ENCODE measurements around the gene KLHDC10.

Gene KLHDC10

DNA sequence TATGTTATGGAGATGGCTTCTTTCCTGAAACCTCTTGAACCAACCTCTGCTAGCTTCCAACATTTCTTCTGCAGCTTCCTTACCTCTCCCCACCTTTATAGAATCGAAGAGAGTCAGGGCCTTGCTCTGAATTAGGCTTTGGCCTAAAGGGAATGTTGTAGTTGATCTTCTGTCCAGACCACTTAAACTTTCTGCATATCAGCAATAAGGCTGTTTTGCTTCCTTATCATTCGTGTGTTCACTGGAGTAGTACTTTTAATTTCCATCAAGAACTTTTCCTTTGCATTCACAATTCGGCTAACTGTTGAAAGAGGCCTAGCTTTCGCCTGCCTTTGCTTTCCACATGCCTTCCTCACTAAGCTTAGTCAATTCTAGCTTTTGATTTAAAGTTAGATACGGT lies 48.0 kb downstream of the KLHDC10 start:
- no peak for TF ChIP-seq POLR2AphosphoS5 (IDR thresholded peaks at IDR 0.05; ENCODE audit: low read depth, low read length)
- TF ChIP-seq, protein P1, sequence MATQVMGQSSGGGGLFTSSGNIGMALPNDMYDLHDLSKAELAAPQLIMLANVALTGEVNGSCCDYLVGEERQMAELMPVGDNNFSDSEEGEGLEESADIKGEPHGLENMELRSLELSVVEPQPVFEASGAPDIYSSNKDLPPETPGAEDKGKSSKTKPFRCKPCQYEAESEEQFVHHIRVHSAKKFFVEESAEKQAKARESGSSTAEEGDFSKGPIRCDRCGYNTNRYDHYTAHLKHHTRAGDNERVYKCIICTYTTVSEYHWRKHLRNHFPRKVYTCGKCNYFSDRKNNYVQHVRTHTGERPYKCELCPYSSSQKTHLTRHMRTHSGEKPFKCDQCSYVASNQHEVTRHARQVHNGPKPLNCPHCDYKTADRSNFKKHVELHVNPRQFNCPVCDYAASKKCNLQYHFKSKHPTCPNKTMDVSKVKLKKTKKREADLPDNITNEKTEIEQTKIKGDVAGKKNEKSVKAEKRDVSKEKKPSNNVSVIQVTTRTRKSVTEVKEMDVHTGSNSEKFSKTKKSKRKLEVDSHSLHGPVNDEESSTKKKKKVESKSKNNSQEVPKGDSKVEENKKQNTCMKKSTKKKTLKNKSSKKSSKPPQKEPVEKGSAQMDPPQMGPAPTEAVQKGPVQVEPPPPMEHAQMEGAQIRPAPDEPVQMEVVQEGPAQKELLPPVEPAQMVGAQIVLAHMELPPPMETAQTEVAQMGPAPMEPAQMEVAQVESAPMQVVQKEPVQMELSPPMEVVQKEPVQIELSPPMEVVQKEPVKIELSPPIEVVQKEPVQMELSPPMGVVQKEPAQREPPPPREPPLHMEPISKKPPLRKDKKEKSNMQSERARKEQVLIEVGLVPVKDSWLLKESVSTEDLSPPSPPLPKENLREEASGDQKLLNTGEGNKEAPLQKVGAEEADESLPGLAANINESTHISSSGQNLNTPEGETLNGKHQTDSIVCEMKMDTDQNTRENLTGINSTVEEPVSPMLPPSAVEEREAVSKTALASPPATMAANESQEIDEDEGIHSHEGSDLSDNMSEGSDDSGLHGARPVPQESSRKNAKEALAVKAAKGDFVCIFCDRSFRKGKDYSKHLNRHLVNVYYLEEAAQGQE (IDR thresholded peaks at IDR 0.05; ENCODE audit: insufficient read depth in 1 of 2, low read depth in 2 of 2, low read length in 2 of 2) = no peak
- TF ChIP-seq TAF1 (IDR thresholded peaks at IDR 0.05; ENCODE audit: borderline replicate concordance, insufficient read depth, low read length) = no peak
- TF ChIP-seq FOXP2 (optimal IDR thresholded peaks at IDR 0.05; ENCODE audit: borderline replicate concordance, extremely low read depth, extremely low read length, insufficient read depth) = no peak
- no peak for TF ChIP-seq SIN3A (IDR thresholded peaks at IDR 0.05; ENCODE audit: borderline replicate concordance, insufficient read depth, low read length)

DNA sequence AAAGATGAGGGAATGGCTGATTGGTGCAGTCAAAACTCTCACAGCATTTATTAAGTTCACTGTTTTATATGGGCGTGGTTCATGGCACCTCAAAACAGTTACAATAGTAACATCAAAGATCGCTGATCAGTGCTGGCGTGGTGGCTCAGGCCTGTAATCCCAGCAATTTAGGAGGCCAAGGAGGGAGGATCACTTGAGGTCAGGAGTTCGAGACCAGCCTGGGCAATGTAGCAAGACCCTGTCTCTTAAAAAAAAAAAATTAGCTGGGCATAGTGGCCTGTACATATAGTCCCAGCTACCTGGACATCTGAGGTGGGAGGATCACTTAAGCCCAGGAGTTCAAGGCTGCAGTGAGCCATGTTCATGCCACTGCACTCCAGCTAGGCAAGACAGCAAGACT lies 48.5 kb downstream of the KLHDC10 start:
- no peak for TF ChIP-seq POLR2AphosphoS5 (IDR thresholded peaks at IDR 0.05; ENCODE audit: low read depth, low read length)

GRCh38 chr7:130123501-130123900 lies 53.2 kb downstream of the KLHDC10 start:
- TF ChIP-seq, protein P1 (IDR thresholded peaks at IDR 0.05; ENCODE audit: insufficient read depth in 1 of 2, low read depth in 2 of 2, low read length in 2 of 2) = no peak
- TF ChIP-seq TAF1 (IDR thresholded peaks at IDR 0.05; ENCODE audit: borderline replicate concordance, insufficient read depth, low read length) (no peak), SIN3A (IDR thresholded peaks at IDR 0.05; ENCODE audit: borderline replicate concordance, insufficient read depth, low read length) (no peak), POLR2AphosphoS5 (IDR thresholded peaks at IDR 0.05; ENCODE audit: low read depth, low read length) (no peak), FOXP2 (optimal IDR thresholded peaks at IDR 0.05; ENCODE audit: borderline replicate concordance, extremely low read depth, extremely low read length, insufficient read depth) (no peak)

DNA sequence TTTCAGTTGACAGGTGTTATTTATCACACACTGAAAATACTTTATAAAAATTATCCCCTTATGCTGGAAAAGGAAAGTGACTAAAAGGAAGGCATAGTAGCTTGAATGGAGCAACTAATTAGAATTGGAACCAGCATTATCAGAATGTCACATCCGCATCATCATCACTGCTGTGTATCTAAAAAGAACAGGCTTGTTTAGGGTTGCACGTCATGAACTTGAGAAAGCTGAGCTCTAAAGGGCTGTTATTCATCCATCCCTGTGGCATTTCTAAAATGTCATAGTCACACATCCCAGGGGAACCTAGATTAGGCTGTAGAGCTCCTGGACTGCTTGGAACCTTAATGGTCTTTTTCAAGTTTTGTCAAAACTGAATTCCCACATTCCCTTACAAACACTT lies 54.4 kb downstream of the KLHDC10 start:
- TF ChIP-seq, protein P1 (IDR thresholded peaks at IDR 0.05; ENCODE audit: insufficient read depth in 1 of 2, low read depth in 2 of 2, low read length in 2 of 2) = no peak
- TF ChIP-seq POLR2AphosphoS5 (IDR thresholded peaks at IDR 0.05; ENCODE audit: low read depth, low read length) (no peak), FOXP2 (optimal IDR thresholded peaks at IDR 0.05; ENCODE audit: borderline replicate concordance, extremely low read depth, extremely low read length, insufficient read depth) (no peak), SIN3A (IDR thresholded peaks at IDR 0.05; ENCODE audit: borderline replicate concordance, insufficient read depth, low read length) (no peak), TAF1 (IDR thresholded peaks at IDR 0.05; ENCODE audit: borderline replicate concordance, insufficient read depth, low read length) (no peak)

GRCh38 chr7:130127404-130127803 lies 57.1 kb downstream of the KLHDC10 start:
- TF ChIP-seq FOXP2 (optimal IDR thresholded peaks at IDR 0.05; ENCODE audit: borderline replicate concordance, extremely low read depth, extremely low read length, insufficient read depth) (no peak), SIN3A (IDR thresholded peaks at IDR 0.05; ENCODE audit: borderline replicate concordance, insufficient read depth, low read length) (no peak), TAF1 (IDR thresholded peaks at IDR 0.05; ENCODE audit: borderline replicate concordance, insufficient read depth, low read length) (no peak), POLR2AphosphoS5 (IDR thresholded peaks at IDR 0.05; ENCODE audit: low read depth, low read length) (no peak)
- TF ChIP-seq, protein P1 (IDR thresholded peaks at IDR 0.05; ENCODE audit: insufficient read depth in 1 of 2, low read depth in 2 of 2, low read length in 2 of 2) = no peak
